ENCODE measurements around the gene TECPR2.
"Not testable (repeated sequence)": the region's sequence is repeated elsewhere in the genome, so short reads cannot be mapped to it uniquely, and the experiment has no call there.

Gene TECPR2

DNA sequence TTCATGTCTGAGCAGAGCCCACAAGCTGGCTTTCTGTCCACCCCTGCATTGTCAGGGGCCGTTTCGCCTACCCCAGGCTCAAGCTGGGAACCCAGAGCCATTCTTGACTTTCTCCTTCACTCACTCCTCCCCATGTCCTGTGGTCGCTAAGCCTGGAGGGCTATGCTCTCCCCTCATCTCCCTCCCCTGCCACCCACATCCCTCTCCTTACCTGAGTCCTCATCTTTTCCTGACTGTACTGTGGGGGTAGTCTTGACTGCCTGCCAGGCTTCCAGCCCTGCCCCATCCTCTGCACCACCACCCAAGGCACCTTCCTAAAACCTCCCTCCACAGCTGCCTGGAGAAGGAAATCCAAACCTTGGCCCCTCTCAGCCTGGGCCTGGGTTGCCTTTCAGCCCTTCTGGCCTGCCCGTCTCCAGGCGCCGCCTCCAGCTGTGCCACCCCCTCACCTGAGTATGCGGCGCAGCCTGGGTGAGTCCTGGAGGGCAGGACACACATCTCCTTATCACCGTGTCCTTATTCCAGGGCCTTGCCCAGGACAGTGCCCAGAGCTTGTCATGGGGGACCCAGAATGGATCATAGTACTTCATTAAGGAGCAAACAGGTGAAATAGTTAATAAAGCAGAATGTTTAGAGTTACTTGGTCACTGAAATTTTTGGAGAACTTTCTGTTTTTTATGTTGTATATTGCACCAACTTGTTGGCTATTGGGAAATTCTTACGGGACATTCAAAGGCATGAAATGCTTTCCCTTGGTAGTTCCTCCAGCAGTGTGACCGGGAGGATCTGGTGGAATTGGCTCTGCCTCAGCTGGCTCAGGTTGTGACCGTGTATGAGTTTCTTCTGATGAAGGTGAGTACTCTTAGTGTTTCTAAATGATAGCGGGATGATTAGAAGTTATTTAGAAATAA lies 28.7 kb upstream of the TECPR2 start:
- DNase-seq (ENCODE audit: low spot score): no peak

DNA sequence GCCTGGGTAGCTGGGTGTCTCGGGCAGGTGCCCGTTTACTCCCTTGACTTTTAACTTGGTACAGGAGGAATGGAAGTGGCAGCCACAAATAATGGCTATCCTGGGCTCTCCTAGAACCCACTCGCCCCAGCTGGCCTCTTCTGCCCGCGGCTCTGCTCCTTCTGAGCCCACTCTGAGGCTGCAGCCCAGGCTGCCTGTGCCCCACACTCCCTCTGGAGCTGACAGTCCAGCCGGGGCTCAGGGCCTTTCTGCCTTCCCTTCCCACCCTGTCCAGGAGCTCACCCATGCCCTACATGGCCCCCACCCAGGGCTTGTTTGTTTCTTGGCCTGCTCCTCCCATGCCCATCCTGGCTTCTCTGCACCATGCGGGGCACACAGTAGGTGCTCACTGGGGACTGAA lies 27.6 kb upstream of the TECPR2 start:
- no peak for DNase-seq (ENCODE audit: low spot score)

DNA sequence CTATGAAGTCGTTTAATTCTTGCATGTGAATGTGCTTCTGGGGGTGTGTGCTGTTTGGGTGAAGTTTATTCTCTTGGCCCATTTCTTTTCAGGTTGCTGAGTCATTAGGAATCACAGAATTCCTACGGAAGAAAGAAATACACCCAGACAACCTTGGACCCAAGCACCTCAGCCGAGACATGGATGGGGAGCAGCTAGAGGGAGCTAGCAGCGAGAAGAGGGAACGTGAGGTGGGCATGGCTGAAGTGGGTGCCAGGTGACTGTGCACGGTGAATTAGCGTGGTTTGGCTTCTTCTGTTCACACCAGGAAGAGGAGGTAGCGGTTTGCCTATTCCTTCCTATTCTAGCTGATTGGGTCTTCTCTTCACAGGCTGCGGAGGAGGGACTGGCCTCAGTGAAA lies 24.0 kb upstream of the TECPR2 start:
- no peak for DNase-seq (ENCODE audit: low spot score)

- DNase-seq (ENCODE audit: low spot score): no peak
These were observed 21.2 kb upstream of the TECPR2 start for GRCh38 chr14:102341566-102341965.

DNA sequence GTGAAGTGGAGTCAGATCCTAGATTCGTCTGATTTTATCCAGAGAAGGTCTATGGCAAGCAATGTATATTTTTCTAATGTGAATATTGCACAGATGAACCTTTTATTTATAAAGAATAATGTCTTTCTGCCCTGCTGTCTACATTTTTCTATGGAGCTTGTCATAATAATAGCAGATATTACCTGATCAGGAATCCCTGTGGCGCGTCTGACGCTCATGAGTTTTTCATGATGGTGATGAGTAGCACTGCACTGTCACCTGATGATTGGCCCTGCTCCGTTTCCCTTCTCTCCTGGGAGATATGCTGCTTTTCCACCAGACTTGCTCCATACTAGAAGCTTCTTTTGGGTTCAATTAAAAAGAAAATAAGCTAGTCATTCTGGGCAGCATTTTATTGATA lies 20.5 kb upstream of the TECPR2 start:
- DNase-seq (ENCODE audit: low spot score): no peak

DNA sequence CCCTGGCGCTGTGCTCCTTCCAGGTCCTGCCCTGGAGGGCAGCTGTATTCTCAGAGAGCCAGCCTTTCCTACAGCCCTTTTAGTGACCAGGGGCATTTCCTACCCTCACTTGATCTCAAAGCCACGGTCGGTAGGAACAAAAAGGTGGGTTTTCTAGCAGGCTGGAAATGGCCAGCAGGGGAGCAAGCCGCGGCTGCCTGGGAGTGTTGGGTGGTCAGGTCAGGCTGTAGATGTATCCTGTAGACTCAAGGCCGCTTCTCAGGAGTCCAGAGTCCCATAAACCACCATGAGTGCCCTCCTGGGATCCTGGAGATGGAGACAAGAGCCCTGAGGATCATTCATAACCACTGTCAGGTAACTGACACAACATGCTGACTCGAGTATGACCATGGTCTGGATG lies 18.7 kb upstream of the TECPR2 start:
- DNase-seq (ENCODE audit: low spot score): no peak

DNA sequence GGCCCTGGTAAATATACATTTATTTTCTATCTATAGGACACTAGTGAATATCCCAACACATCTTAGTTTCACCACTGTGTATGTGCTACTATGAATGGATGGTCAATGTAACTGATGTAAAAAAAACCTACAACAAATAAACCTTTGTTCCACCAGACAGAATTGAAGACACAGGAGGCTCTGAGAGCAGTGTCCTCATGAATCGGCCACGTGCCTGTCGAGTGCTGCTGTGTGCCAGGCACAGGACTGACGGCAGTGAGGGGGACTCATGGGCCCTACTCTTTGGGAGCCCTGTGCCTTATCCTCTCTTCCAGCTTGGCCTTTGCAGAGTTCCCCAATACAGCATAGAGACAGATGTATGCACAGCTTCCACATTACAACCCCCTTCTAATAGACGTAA lies 18.3 kb upstream of the TECPR2 start:
- no peak for DNase-seq (ENCODE audit: low spot score)

DNA sequence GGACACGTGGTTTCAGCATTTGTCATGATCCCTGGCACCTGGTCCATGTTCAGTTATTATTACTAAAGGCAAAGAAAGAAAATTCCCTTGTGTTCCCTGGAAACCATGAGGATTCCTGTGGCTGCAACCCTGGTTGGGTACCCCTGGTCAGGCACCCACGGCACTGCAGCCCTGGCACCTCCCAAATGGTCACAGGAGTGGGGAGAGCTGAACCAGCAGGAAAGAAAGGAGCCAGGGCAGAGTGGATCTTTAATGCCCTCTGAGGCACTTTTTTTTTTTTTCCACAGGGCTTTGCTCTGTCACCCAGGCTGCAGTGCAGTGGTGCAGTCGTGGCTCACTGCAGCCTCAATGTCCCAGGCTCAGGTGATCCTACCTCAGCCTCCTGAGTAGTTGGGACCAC lies 17.5 kb upstream of the TECPR2 start:
- no peak for DNase-seq (ENCODE audit: low spot score)

DNA sequence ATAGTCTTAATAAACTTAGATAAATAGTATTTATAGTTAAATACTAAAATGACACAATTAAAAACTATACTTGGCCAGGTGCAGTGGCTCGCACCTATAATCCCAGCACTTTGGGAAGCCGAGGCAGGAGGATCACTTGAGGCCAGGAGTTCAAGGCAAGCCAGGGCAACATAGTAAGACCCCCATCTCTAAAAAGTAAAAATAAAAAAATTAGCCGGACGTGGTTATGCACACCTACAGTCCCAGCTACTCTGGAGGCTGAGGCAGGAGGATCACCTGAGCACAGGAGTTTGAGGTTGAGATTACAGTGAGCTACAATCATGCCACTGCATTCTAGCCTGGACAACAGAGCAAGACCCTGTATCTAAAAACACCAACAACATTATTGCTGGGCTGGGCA lies 16.1 kb upstream of the TECPR2 start:
- DNase-seq (ENCODE audit: low spot score): no peak

GRCh38 chr14:102348376-102348775 lies 14.4 kb upstream of the TECPR2 start:
- DNase-seq (ENCODE audit: low spot score): no peak

DNA sequence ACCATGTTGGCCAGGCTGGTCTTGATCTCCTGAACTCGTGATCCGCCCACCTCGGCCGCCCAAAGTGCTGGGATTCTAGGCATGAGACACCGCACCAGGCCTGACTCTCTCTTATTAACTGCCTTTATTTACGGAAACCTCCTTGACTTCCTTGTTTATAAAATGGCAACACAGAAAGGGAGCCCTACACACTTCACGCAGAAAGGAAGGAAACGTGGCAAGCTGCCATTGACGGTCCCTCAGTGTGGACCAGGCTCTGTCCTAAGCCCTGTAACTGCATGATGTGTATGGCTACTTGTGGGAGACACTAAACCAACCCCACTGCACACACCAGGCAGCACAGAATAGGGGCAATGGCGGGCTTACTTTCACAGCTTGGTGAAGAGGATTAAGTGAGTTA lies 11.7 kb upstream of the TECPR2 start:
- no peak for DNase-seq (ENCODE audit: low spot score)

DNA sequence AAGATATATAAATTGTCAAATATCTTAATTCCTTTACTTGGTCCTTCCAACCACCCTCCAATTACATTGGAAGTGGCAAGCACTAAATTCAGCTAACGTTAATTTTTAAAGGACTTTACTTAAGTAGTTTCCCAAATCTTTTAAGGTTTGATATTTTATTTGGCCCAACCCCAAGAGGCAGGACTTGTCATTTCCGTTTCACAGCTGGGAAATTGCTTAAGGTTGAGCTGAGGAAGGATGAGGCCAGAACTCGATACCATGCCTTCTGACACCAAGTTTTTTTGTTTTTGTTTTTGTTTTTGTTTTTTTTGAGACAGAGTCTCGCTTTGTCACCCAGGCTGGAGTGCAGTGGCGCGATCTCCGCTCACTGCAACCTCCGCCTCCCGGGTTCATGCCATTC lies 11.1 kb upstream of the TECPR2 start:
- DNase-seq (ENCODE audit: low spot score): not testable (repeated sequence)

- no peak for DNase-seq (ENCODE audit: low spot score)
These were observed 10.5 kb upstream of the TECPR2 start for GRCh38 chr14:102352213-102352612.

- DNase-seq (ENCODE audit: low spot score): no peak
These were observed 9.6 kb upstream of the TECPR2 start for GRCh38 chr14:102353126-102353619.

- no peak for DNase-seq (ENCODE audit: low spot score)
These were observed 6.5 kb upstream of the TECPR2 start for GRCh38 chr14:102356280-102356679.

DNA sequence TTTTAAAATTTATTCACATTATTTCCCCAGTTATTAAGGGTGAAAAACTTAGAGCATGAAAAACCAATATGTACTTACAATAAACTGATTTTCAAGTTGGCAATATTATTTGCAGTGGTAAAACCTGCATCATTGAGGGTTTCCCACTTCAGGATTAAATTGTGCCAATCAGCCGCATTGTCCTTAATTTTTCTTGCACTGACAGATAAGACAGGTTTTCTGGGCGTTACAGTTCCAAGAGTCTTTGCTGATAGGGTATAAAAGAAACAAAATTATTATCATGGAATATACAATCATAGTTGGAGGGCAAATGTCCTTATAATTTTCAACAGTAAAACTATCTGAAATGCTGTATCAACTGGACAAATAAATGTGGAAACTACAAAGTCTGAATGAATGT lies 3.4 kb upstream of the TECPR2 start:
- DNase-seq (ENCODE audit: low spot score): no peak

GRCh38 chr14:102360388-102360787 lies 2.4 kb upstream of the TECPR2 start:
- no peak for DNase-seq (ENCODE audit: low spot score)

DNA sequence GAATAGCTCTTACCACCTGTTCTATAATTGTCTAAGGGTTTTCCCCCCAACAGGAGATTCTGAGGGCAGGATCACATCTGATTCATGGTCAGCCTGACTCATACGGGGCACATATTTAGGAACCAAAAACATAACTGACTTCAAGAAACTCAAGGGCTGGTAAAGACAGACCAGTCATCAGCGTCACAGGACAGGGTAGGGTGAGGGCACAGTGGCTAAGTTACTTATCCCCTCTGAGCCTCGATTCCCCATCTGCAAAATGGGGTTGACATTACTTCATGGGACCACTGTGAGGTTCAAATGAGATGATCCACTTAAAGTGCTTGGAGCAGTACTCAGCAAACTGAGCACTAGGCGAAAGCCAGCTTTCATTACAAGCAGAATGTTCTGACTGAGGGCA lies 657 bp upstream of the TECPR2 start:
- peak; percentile 66 for DNase-seq (ENCODE audit: low spot score)

GRCh38 chr14:102363182-102363943 lies 622 bp downstream of the TECPR2 start:
- DNase-seq (ENCODE audit: low spot score): peak; percentile 55

GRCh38 chr14:102370305-102370809 lies 7.6 kb downstream of the TECPR2 start:
- DNase-seq (ENCODE audit: low spot score): no peak

DNA sequence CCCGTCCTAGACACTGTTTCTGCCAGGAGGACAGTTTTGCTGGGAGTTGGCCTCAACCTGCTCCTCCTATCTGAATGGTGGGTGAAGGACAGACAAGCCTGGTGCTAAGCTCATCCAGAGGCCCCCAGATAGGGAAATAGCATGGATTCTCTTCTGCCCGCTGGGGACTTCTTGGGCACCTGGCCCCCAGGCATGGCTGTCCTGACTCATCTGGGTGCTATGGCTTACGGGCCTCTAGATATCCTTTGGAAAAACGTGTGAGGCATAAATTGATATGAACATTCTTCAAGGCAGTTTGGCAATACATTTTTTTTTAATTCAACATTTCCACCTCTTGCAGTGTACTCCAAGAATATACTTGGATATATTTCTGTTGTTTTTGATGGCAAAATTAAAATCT lies 8.6 kb downstream of the TECPR2 start:
- no peak for DNase-seq (ENCODE audit: low spot score)

- no peak for DNase-seq (ENCODE audit: low spot score)
These were observed 10.4 kb downstream of the TECPR2 start for GRCh38 chr14:102373110-102373509.

GRCh38 chr14:102374264-102374663 lies 11.5 kb downstream of the TECPR2 start:
- no peak for DNase-seq (ENCODE audit: low spot score)

All from AG08396 (cell line).